ENCODE data around the gene ATP8A2. TPM values are rescaled to one million over a fixed set of nuclear protein-coding genes. Genes with fewer than 3 reads are reported as not detected.

Gene ATP8A2
- total RNA-seq, 1 donor from 2014 or later = 4.2 TPM

DNA sequence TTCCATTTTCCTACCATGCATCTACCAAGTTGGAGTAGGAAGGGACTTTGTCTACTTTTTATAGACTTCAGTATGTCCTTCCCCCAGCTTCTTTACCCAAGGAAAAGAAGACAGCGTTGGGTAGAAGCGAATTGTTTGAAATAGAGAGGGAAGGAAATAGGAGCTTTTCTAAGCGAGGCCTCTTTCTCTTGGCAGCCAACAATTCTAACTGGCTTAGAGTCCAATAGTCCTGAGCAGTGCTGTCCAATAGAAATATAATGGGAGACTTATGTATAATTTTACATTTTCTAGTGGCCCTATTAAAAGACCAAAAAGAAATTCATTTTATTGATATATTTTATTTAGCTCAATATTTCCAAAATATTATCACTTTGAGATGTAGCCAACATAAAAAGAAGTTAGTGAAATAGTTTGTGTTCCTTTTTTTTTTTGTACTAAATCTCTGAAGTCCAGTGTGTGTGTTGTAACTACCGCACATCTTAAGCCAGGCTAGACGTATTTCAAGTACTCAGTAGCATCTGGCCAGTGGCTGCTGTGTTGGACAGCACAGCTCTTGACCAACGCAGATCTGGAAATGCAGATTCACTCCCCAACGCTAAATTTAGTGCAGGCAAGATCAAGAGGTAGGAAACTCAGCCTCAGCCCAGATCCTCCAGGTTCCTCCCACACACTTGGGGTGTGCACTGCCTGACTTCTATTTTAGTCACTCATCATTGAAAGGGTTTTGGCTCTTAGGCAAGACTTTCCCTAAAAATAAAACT, 500.9 kb downstream of the ATP8A2 start:
- Mint-ChIP-seq H3K27me3 (ENCODE audit: insufficient read depth, low read depth) (no peaks in the 10 kb centered on the region), H3K9me3 (peaks cover 2% of the 10 kb centered on the region), H3K4me3 (no peak overlapping the region), H3K36me3 (peaks cover 2% of the 10 kb centered on the region), H3K4me1 (peaks cover 14% of the 10 kb centered on the region), H3K27ac (no peak overlapping the region)
- Histone ChIP-seq H3K4me3 (no peak overlapping the region), H3K4me1 (peaks cover 44% of the 10 kb centered on the region), H4K20me1 (ENCODE audit: low read depth) (no peaks in the 10 kb centered on the region), H3K27me3 (no peaks in the 10 kb centered on the region), H3K79me2 (ENCODE audit: low read depth) (no peaks in the 10 kb centered on the region), H3F3A (ENCODE audit: low read depth) (peaks cover 12% of the 10 kb centered on the region), H3K4me2 (no peak overlapping the region), H3K27ac (no peak overlapping the region), H2AFZ (replicated peaks) (no peak overlapping the region), H3K9ac (no peak overlapping the region), H3K9me3 (ENCODE audit: low read depth) (no peaks in the 10 kb centered on the region), H3K36me3 (no peaks in the 10 kb centered on the region)
- DNase-seq (ENCODE audit: low spot score) = no peak
- TF ChIP-seq EZH2phosphoT487 (IDR thresholded peaks at IDR 0.05) = no peak
- TF ChIP-seq, protein P1, sequence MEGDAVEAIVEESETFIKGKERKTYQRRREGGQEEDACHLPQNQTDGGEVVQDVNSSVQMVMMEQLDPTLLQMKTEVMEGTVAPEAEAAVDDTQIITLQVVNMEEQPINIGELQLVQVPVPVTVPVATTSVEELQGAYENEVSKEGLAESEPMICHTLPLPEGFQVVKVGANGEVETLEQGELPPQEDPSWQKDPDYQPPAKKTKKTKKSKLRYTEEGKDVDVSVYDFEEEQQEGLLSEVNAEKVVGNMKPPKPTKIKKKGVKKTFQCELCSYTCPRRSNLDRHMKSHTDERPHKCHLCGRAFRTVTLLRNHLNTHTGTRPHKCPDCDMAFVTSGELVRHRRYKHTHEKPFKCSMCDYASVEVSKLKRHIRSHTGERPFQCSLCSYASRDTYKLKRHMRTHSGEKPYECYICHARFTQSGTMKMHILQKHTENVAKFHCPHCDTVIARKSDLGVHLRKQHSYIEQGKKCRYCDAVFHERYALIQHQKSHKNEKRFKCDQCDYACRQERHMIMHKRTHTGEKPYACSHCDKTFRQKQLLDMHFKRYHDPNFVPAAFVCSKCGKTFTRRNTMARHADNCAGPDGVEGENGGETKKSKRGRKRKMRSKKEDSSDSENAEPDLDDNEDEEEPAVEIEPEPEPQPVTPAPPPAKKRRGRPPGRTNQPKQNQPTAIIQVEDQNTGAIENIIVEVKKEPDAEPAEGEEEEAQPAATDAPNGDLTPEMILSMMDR (IDR thresholded peaks at IDR 0.05) = no peak
- no peak for TF ChIP-seq EZH2 (IDR thresholded peaks at IDR 0.05)

DNA sequence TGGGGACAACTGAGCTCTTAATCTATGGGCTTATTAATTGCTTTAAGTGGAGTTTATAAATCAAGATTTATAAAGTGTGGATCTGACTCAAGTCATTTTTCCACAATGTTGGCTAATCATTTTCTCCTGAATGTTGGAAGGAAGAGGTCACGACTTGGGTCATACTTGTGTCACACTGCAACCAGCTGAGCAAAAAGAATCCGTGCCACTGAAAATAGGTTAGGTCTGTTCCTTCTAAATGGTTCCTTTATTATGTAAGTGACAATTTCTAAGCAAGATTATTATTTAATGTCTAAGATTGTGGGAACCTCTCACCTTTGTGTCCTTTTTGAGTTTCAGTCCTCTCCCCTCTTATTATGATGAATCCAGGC, 501.5 kb downstream of the ATP8A2 start:
- Mint-ChIP-seq H3K27me3 (ENCODE audit: insufficient read depth, low read depth) (no peaks in the 10 kb centered on the region), H3K9me3 (peaks cover 2% of the 10 kb centered on the region), H3K36me3 (peaks cover 2% of the 10 kb centered on the region), H3K4me3 (no peak overlapping the region), H3K27ac (no peak overlapping the region), H3K4me1 (peaks cover 13% of the 10 kb centered on the region)
- no peak overlapping the region for H3K27ac ChIP-seq
- no peak for DNase-seq (ENCODE audit: low spot score)
- H3K4me1 ChIP-seq = peaks cover 48% of the 10 kb centered on the region
- TF ChIP-seq EZH2phosphoT487 (IDR thresholded peaks at IDR 0.05) (no peak), EZH2 (IDR thresholded peaks at IDR 0.05) (no peak)
- TF ChIP-seq, protein P1 (IDR thresholded peaks at IDR 0.05) = no peak
- H2AFZ ChIP-seq (replicated peaks) = no peak overlapping the region
- no peaks in the 10 kb centered on the region for H3K36me3 ChIP-seq
- H4K20me1 ChIP-seq (ENCODE audit: low read depth) = no peaks in the 10 kb centered on the region
- H3K27me3 ChIP-seq = no peaks in the 10 kb centered on the region
- H3F3A ChIP-seq (ENCODE audit: low read depth) = peaks cover 12% of the 10 kb centered on the region
- H3K79me2 ChIP-seq (ENCODE audit: low read depth) = no peaks in the 10 kb centered on the region
- no peaks in the 10 kb centered on the region for H3K9me3 ChIP-seq (ENCODE audit: low read depth)
- H3K9ac ChIP-seq = no peak overlapping the region
- H3K4me2 ChIP-seq = no peak overlapping the region
- H3K4me3 ChIP-seq = no peak overlapping the region

DNA sequence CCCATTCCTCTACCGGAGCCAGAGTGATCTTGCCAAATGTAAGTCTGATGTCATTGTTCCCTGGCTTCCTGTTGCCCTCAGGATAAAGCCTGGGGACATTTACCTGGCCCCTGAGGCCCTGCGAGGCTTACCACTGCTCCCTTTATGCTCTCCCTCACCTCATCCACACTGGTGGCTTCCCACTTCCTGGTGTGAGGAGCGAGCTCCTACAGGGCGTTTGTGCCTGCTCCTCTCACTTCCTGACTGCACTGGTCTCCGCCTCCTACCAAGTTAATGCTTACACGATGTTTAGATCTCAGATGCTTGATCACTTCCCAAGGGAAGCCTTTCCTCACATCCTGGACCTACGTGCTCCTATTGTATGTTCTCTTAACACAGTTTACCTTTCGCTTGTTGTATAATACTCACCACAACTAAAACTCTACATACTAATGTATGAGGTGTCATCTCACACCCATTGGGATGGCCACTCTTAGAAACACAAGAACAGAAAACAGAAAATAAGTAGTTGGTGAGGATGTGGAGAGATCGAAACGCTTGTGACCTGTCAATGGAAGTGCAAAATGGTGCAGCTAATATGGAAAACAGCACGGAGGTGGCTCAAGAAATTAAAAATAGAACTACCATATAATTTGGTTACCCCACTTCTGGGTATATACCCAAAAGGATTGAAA, 502.4 kb downstream of the ATP8A2 start:
- H3K9me3 Mint-ChIP-seq = peaks cover 2% of the 10 kb centered on the region
- H3K36me3 ChIP-seq = no peaks in the 10 kb centered on the region
- no peak overlapping the region for H2AFZ ChIP-seq (replicated peaks)
- no peaks in the 10 kb centered on the region for H3K36me3 Mint-ChIP-seq
- H3K27me3 ChIP-seq = no peaks in the 10 kb centered on the region
- H3K27me3 Mint-ChIP-seq (ENCODE audit: insufficient read depth, low read depth) = no peaks in the 10 kb centered on the region
- H3K4me2 ChIP-seq = no peak overlapping the region
- H3F3A ChIP-seq (ENCODE audit: low read depth) = peaks cover 9% of the 10 kb centered on the region
- peaks cover 41% of the 10 kb centered on the region for H3K4me1 ChIP-seq
- peaks cover 8% of the 10 kb centered on the region for H3K4me1 Mint-ChIP-seq
- H3K4me3 ChIP-seq = no peak overlapping the region
- no peak overlapping the region for H3K27ac Mint-ChIP-seq
- no peak for DNase-seq (ENCODE audit: low spot score)
- no peak overlapping the region for H3K9ac ChIP-seq
- H3K79me2 ChIP-seq (ENCODE audit: low read depth) = no peaks in the 10 kb centered on the region
- no peak overlapping the region for H3K27ac ChIP-seq
- TF ChIP-seq EZH2 (IDR thresholded peaks at IDR 0.05) (no peak), EZH2phosphoT487 (IDR thresholded peaks at IDR 0.05) (no peak)
- TF ChIP-seq, protein P1 (IDR thresholded peaks at IDR 0.05) = no peak
- H3K4me3 Mint-ChIP-seq = no peak overlapping the region
- no peaks in the 10 kb centered on the region for H4K20me1 ChIP-seq (ENCODE audit: low read depth)
- H3K9me3 ChIP-seq (ENCODE audit: low read depth) = no peaks in the 10 kb centered on the region

Data from neural progenitor cell (in vitro differentiated cells).